Keratinocyte (primary cell): Measurements from ENCODE around the gene IGF2BP2. TPM values are rescaled to one million over a fixed set of nuclear protein-coding genes. Genes with fewer than 3 reads are reported as not detected.

ENCODE experiments used
- DNase-seq: peaks from one replicate; pipeline ENCODE4 v3.0.0-alpha.2; 2011; ENCODE audit warnings: low read depth, missing footprints, low spot score
- FAIRE-seq: peaks from 2 replicates; lab custom pipeline; 2011; peaks lifted over from hg19 to GRCh38; lab: Jason Lieb, UNC
- H2AFZ ChIP-seq: 2 replicates; pipeline ENCODE4 v1.6.0; 2012; ENCODE audit warnings: low read length, control low read depth, inconsistent platforms; ENCODE audit not compliant: control insufficient read depth
- H3K27ac ChIP-seq: 2 replicates; pipeline ENCODE4 v1.5.1; 2011; ENCODE audit warnings: low read length; ENCODE audit not compliant: control insufficient read depth, insufficient read depth
- H3K27me3 ChIP-seq: 3 replicates; pipeline ENCODE4 v1.6.0; 2011; ENCODE audit warnings: low read length; ENCODE audit not compliant: control insufficient read depth, insufficient read depth; ENCODE audit errors: extremely low read depth
- H3K36me3 ChIP-seq, 2 experiments: 2 replicates in 1 of 2; 3 replicates in 1 of 2; pipeline ENCODE4 v1.5.1; 2011; ENCODE audit warnings: low read length in 2 of 2, mild to moderate bottlenecking in 1 of 2; ENCODE audit not compliant: control insufficient read depth in 2 of 2, insufficient read depth in 2 of 2; ENCODE audit errors: extremely low read depth in 1 of 2
- H3K4me1 ChIP-seq: 3 replicates; pipeline ENCODE4 v1.5.1; 2011; ENCODE audit warnings: low read length; ENCODE audit not compliant: control insufficient read depth, insufficient read depth; ENCODE audit errors: extremely low read depth
- H3K4me2 ChIP-seq: 3 replicates; pipeline ENCODE4 v1.6.0; 2011; ENCODE audit warnings: low read depth, low read length; ENCODE audit not compliant: control insufficient read depth, insufficient read depth; ENCODE audit errors: extremely low read depth
- H3K4me3 ChIP-seq, 3 experiments: fragments of 200-600 bp in 1 of 3; sonication (generic) in 1 of 3; 2 replicates in 2 of 3; 3 replicates in 1 of 3; pipeline ENCODE4 v1.5.1; 2011 to 2016; ENCODE audit warnings: low read length in 3 of 3, mild to moderate bottlenecking in 3 of 3, control low read depth in 2 of 3, inconsistent platforms in 1 of 3, low read depth in 1 of 3, mixed read lengths in 1 of 3, mixed run types in 1 of 3, moderate library complexity in 1 of 3; ENCODE audit not compliant: control insufficient read depth in 2 of 3, insufficient read depth in 2 of 3; ENCODE audit errors: extremely low read depth in 1 of 3
- H3K79me2 ChIP-seq: 2 replicates; pipeline ENCODE4 v1.6.0; 2012; ENCODE audit warnings: low read length; ENCODE audit not compliant: control insufficient read depth, insufficient read depth
- H3K9ac ChIP-seq: 3 replicates; pipeline ENCODE4 v1.6.0; 2011; ENCODE audit warnings: low read length; ENCODE audit not compliant: control insufficient read depth, insufficient read depth; ENCODE audit errors: extremely low read depth
- H3K9me1 ChIP-seq: 3 replicates; pipeline ENCODE4 v1.6.0; 2011; ENCODE audit warnings: low read length; ENCODE audit not compliant: control insufficient read depth, insufficient read depth; ENCODE audit errors: extremely low read depth
- H3K9me3 ChIP-seq: 2 replicates; pipeline ENCODE4 v1.5.1; 2012; ENCODE audit warnings: low read depth, low read length; ENCODE audit not compliant: control insufficient read depth
- H4K20me1 ChIP-seq: 3 replicates; pipeline ENCODE4 v1.6.0; 2011; ENCODE audit warnings: low read length; ENCODE audit not compliant: control insufficient read depth, insufficient read depth; ENCODE audit errors: extremely low read depth
- CTCF ChIP-seq, 3 experiments: IDR thresholded peaks in 1 of 3; conservative IDR thresholded peaks in 1 of 3; optimal IDR thresholded peaks in 1 of 3; 2 replicates in 2 of 3; 3 replicates in 1 of 3; pipeline versions ENCODE3 to v1.5.1; 2011; ENCODE audit warnings: low read length in 3 of 3, mild to moderate bottlenecking in 3 of 3, moderate library complexity in 2 of 3, control low read depth in 1 of 3, inconsistent platforms in 1 of 3; ENCODE audit not compliant: insufficient read depth in 2 of 3; ENCODE audit errors: extremely low read depth in 1 of 3
- EZH2 ChIP-seq: IDR thresholded peaks from one replicate; pipeline ENCODE4 v1.6.1; 2012; ENCODE audit warnings: inconsistent platforms, mild to moderate bottlenecking, low read length, moderate library complexity
- dilution Hi-C: fragments of 300-500 bp; cut with MboI; formaldehyde crosslinking; loops from one replicate; pipeline ENCODE4 v1.7.0; 2020; ENCODE audit warnings: low sequenced_read_pairs; ENCODE audit not compliant: extremely low pct_ligation_motif_present
- polyA plus RNA-seq, 5 experiments: library from polyadenylated mRNA; depleted of rRNA in 3 of 5; stranded (reverse) in 3 of 5; stranded (forward) in 1 of 5; unstranded in 1 of 5; fragments of >200 nt; gene quantifications; 1 replicate in 1 of 5; 2 replicates in 3 of 5; 3 replicates in 1 of 5; pipeline versions ENCODE4 v1.2.1 to v1.2.3, GENCODE V29; 2011 to 2012; ENCODE audit warnings: missing spikeins in 2 of 5, low read depth in 1 of 5, low replicate concordance in 1 of 5

The IGF2BP2 gene
- polyA plus RNA-seq, 1 donor (not counting 4 experiments of a cell fraction or from before 2014, with no cell fraction given), result 21.2 TPM

- peaks cover 4 to 12% of the 10 kb centered on the region in 2 experiments for H3K36me3 ChIP-seq
- DNase-seq (no peak), FAIRE-seq (peak; percentile 94)
- H2AFZ ChIP-seq, result no peak overlapping the region
- H3K9me3 ChIP-seq, result no peaks in the 10 kb centered on the region
- no peaks in the 10 kb centered on the region for H3K27me3 ChIP-seq
- peaks cover 70% of the 10 kb centered on the region for H3K79me2 ChIP-seq
- no peaks in the 10 kb centered on the region for H3K9me1 ChIP-seq
- no peaks in the 10 kb centered on the region for H4K20me1 ChIP-seq
- H3K4me3 ChIP-seq, result no peak overlapping the region
- TF ChIP-seq EZH2 (no peak), CTCF (optimal IDR thresholded peaks at IDR 0.05 in 1 of 3, IDR thresholded peaks at IDR 0.05 in 1 of 3, conservative IDR thresholded peaks at IDR 0.05 in 1 of 3; ENCODE audit: extremely low read depth in 1 of 3, insufficient read depth in 2 of 3, low read length in 3 of 3) (peak; percentile 65 to 71 (median 70))
- peaks cover 96% of the 10 kb centered on the region for H3K4me1 ChIP-seq
- H3K27ac ChIP-seq, result peak overlapping the region; percentile 81
- dilution Hi-C loops, result no loop called here
- peak overlapping the region; percentile 53 for H3K9ac ChIP-seq
- H3K4me2 ChIP-seq, result peak overlapping the region; percentile 13
Measured at GRCh38 chr3:185733980-185734724, 90.7 kb downstream of the IGF2BP2 start.

- peak; percentile 76 for FAIRE-seq
- Histone ChIP-seq H3K9me3 (no peaks in the 10 kb centered on the region), H3K79me2 (peaks cover 64% of the 10 kb centered on the region), H3K27me3 (no peaks in the 10 kb centered on the region), H3K4me2 (peak overlapping the region; percentile 61), H2AFZ (no peak overlapping the region), H3K9me1 (no peaks in the 10 kb centered on the region), H3K36me3 (peaks cover 4 to 12% of the 10 kb centered on the region in 2 experiments), H3K27ac (peak overlapping the region; percentile 81), H3K4me3 (peak overlapping the region in 1 of 3 experiments; percentile 7), H3K9ac (peak overlapping the region; percentile 69), H4K20me1 (no peaks in the 10 kb centered on the region), H3K4me1 (peaks cover 95% of the 10 kb centered on the region)
- DNase-seq, result peak; percentile 82
- dilution Hi-C loops, result no loop called here
- TF ChIP-seq CTCF (optimal IDR thresholded peaks at IDR 0.05 in 1 of 3, IDR thresholded peaks at IDR 0.05 in 1 of 3, conservative IDR thresholded peaks at IDR 0.05 in 1 of 3; ENCODE audit: extremely low read depth in 1 of 3, insufficient read depth in 2 of 3, low read length in 3 of 3) (no peak), EZH2 (no peak)
Measured at GRCh38 chr3:185732782-185733181, 92.1 kb downstream of the IGF2BP2 start.
